GM12891 (cell line): ENCODE measurements around the gene KIRREL2. TPM values are rescaled to one million over a fixed set of nuclear protein-coding genes. Genes with fewer than 3 reads are reported as not detected.

Experiments
- DNase-seq: peaks from one replicate; pipeline ENCODE4 v3.0.0; 2011; ENCODE audit warnings: low spot score; ENCODE audit not compliant: insufficient read length
- FAIRE-seq: peaks from 2 replicates; lab custom pipeline; 2011; peaks lifted over from hg19 to GRCh38; lab: Jason Lieb, UNC
- PAX5 ChIP-seq: IDR thresholded peaks from 2 replicates; pipeline ENCODE4 v1.6.1; 2011; ENCODE audit warnings: low read length, moderate library complexity, mild to moderate bottlenecking; ENCODE audit not compliant: insufficient read depth, severe bottlenecking
- POLR2A ChIP-seq: IDR thresholded peaks from 2 replicates; pipeline ENCODE4 v1.6.1; 2011; ENCODE audit warnings: low read depth, low read length, control low read depth
- POLR2AphosphoS5 ChIP-seq: IDR thresholded peaks from 2 replicates; pipeline ENCODE4 v1.6.1; 2011; ENCODE audit warnings: low read depth, low read length, control low read depth
- POU2F2 ChIP-seq: IDR thresholded peaks from 2 replicates; pipeline ENCODE4 v1.6.1; 2011; ENCODE audit warnings: low read depth, mild to moderate bottlenecking, control low read depth, low read length, moderate library complexity
- SPI1 ChIP-seq: IDR thresholded peaks from 2 replicates; pipeline ENCODE4 v1.6.1; 2011; ENCODE audit warnings: low read depth, low read length, control low read depth
- TAF1 ChIP-seq: IDR thresholded peaks from 2 replicates; pipeline ENCODE4 v1.6.1; 2011; ENCODE audit warnings: low read depth, low read length, control low read depth
- polyA plus RNA-seq: library from polyadenylated mRNA; unstranded; fragments of >200 nt; gene quantifications from one replicate; pipeline ENCODE4 v1.2.1, GENCODE V29; 2012; ENCODE audit warnings: low read depth, missing spikeins, inconsistent platforms; ENCODE audit not compliant: missing spikeins

Gene KIRREL2
- polyA plus RNA-seq, result 0.15 TPM

DNA sequence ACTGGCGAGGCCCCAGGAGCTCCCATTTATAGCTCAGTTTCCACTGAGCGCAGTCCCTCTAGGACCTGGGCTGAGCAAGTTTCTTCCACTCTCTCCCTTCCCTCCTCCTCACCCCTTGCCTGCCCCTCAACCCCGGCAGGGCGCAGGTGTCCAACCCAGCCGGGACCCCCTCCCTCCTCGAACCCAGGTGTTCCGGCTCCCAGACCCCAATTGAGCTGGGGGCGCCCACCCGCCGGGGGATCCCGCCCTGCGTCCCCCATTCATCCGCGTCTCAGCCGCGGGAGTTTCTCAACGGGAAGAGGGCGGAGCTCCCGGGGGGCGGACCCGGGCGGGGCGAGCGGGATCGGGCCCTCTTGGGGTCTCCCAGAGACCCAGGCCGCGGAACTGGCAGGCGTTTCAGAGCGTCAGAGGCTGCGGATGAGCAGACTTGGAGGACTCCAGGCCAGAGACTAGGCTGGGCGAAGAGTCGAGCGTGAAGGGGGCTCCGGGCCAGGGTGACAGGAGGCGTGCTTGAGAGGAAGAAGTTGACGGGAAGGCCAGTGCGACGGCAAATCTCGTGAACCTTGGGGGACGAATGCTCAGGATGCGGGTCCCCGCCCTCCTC lies at the start of gene KIRREL2:
TSS of gene KIRREL2 (plus strand) at position 366 of the 604 bp plus-strand sequence. CDS start at position 575, 209 bp downstream.
- TF ChIP-seq PAX5, result no peak
- no peak for TF ChIP-seq TAF1
- DNase-seq (no peak), FAIRE-seq (no peak)

DNA sequence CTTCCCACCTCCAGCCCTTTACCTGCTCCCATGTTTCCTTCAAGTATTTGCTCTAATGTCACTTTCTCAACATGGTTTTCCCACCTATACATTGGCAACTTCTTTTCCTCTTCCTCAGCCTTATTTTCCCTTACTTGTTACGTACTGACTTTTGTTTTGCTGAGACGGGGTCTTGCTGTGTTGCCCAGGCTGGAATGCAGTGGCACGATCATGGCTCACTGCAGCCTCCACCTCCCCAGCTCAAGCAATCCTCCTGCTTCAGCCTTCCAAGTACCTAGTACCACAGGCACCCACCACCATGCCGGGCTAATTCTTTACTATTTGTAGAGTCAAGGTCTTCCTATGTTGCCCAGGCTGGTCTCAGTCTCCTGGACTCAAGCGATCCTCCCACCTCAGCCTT lies 49.1 kb upstream of the KIRREL2 start:
- FAIRE-seq (no peak), DNase-seq (no peak)
- TF ChIP-seq TAF1, result no peak
- no peak for TF ChIP-seq SPI1

DNA sequence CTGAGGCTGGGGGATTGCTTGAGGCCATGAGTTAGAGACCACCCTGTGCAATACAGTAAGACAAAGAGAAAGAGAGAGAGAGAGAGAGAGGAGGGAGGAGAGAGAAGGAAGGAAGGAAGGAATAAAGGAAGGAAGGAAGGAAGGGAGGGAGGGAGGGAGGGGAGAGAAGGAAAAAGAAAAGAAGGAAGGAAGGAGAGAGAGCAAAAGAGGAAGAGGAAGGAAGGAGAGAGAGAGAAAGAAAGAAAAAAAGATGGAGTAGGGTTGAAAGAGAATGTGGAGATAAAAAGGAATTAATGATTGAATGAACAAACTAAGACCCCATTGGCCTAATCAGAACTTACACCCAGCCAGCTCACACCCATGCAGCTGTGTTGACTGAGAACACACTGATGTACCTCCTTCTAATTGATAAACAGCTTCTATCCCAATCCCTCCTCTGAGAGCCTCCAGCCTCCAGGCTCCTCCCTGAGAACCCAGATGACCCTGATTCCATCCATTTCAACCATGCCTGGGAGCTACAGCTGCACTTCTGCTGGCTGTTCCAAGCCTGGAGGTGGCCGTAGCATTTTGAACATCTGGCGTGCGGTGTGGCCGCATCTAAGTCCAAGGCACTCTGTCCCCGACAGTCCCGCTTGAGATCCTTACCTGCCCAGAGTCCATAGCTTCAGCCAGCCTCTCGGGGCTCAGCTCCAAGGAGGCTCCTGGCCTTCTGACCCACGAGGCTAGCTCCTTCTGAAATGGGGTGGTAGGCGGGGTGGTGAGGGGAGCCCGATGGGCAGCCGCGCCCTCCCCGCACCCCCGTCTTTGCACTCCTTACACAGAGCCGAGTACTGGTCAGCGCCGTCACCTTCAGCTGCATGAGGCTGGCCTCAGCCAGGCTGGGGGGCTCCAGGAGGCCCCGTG lies 45.1 kb upstream of the KIRREL2 start:
- FAIRE-seq (no peak), DNase-seq (no peak)
- no peak for TF ChIP-seq POLR2A

DNA sequence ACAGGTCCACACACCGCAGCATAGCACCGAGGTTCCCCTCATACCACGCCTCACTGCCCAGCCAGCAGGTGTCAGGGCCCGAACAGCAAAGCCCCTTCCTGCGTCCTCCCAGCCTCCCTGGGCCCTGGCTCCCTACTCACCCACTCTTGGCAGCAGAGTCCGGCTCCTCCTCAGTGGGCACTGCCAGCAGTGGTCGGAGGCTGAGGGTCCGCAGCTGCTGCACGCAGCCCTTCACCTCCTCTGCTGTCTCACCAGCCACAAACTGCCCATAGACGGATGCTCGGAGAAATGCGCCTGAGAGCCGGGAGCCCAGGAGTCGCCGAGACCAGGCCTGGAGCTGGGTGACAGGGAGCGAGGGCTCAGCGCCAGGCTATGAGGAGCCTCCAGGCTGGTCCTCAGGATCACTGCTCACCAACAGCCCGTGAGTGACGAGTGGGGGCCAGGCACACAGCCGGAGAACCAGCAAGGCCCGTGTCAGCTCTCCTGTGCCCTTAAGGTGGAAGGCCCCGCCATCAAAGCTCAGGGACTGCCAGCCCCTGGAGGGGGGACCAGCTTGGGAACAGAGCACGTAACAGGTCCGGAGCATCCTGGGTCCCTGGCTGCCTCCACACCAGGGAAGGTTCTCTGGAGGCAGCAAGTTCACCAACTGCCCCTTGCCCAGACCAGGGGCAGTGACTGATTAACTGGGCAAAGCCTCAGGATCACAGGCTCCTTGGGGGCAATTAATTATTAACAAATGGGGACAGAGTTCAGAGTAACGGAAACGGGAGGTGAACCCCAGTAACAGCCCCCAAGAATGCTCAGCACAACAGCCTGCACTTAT lies 44.3 kb upstream of the KIRREL2 start, which contains the start of gene PRODH2:
TSS of gene PRODH2 (minus strand) at position 626 of the 823 bp plus-strand sequence. CDS start at position 586, 40 bp downstream.
- no peak for FAIRE-seq
- DNase-seq, result no peak
- TF ChIP-seq POU2F2 (no peak), POLR2AphosphoS5 (no peak), TAF1 (no peak), POLR2A (no peak), PAX5 (no peak), SPI1 (no peak)

DNA sequence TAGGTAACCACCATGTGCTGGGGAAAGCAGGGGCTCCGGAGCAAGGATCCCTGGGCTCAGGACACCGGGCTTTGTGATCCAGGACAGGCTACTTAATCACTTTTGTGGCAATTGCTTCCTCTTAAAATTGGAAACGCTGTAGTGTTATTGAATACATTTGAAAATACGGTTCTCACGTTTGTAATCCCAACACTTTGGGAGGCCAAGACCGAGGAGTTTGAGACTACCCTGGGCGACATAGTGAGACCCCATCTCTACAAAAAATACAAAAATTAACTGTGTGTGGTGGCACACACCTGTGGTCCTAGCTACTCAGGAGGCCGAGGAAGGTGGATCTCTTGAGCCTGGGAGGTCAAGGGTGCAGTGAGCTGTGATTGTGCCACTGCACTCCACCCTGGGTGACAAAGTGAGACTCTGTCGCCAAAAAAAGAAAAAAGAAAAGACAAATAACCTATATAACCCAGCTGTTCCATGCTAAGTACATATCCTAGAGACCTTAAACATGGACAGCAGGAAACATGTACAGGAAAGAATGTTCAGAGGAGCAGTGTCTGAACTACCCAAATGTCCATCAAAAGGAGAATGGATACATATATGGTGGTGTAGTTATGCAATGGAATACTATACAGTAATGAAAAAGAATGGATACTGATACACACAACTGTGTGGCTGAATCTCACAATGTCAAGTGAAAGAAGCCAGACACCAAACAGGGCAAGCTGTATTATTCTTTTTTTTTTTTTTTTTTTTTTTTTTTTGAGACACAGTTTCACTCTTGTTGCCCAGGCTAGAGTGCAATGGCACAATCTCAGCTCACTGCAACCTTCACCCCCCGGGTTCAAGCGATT lies 43.4 kb upstream of the KIRREL2 start:
- FAIRE-seq (no peak), DNase-seq (no peak)
- TF ChIP-seq POLR2A (no peak), TAF1 (no peak), PAX5 (no peak), SPI1 (no peak), POLR2AphosphoS5 (no peak), POU2F2 (no peak)

DNA sequence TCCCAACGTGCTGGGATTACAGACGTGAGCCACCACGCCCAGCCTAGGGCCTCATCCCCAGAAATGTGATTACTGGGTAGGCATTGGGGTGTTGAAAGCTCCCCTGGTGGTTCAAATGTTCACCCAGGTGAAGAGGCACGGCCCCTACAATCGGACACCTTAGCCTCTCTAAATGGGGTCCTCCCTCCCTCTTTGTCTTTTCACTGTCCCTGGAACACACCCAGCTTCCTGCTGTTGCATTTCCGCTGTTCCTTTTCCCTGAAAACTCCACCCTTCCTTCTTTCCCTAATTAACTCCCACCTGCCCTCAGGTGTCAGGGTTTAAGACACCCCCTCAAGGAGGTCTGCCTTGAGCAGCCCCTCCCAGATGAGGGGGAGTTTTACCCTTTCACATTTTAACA lies 40.4 kb upstream of the KIRREL2 start:
- TF ChIP-seq POLR2A (no peak), SPI1 (no peak), TAF1 (no peak), PAX5 (no peak), POU2F2 (no peak), POLR2AphosphoS5 (no peak)
- FAIRE-seq, result no peak

DNA sequence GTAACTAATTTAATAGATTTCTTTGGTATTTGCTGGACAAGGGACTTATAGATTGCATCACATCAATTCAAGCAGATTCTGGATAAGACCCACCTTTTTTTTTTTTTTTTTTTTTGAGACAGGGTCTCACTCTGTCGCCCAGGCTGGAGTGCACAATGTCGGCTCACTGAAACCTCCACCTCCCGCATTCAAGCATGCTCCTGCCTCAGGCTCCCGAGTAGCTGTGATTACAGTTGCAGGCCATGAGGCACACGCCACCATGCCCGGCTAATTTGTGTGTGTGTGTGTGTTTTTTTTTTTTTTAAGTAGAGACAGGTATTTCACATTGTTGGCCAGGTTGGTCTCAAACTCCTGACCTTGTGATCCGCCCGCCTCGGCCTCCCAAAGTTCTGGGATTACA lies 39.9 kb upstream of the KIRREL2 start:
- TF ChIP-seq POLR2A, result no peak
- TF ChIP-seq TAF1, result no peak
- TF ChIP-seq PAX5, result no peak
- no peak for TF ChIP-seq SPI1
- TF ChIP-seq POU2F2, result no peak
- TF ChIP-seq POLR2AphosphoS5, result no peak
- DNase-seq (no peak), FAIRE-seq (no peak)

More for the DNA sequence above, 40.4 kb upstream of the KIRREL2 start:
- DNase-seq, result no peak

DNA sequence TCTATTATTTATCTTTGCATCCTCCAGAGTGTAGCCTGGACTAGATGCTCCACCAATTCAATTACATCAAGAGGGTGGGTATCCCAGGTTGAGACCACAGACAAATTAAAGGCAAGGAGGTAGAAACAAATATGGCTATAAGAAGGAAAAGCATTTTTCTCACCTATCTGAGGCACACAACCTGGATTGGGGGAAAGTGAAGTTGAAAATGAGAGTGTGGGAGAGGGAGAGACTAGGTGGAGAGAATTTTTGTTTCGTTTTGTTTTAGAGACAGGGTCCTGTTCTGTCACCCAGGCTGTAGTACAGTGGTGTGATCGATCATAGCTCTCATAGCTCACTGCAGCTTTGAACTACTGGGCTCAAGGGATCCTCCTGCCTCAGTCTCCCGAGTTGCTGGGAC lies 38.3 kb upstream of the KIRREL2 start:
- no peak for TF ChIP-seq POLR2AphosphoS5
- no peak for TF ChIP-seq POLR2A
- TF ChIP-seq TAF1, result no peak
- no peak for TF ChIP-seq SPI1
- no peak for TF ChIP-seq PAX5
- TF ChIP-seq POU2F2, result no peak
- FAIRE-seq, result no peak

DNA sequence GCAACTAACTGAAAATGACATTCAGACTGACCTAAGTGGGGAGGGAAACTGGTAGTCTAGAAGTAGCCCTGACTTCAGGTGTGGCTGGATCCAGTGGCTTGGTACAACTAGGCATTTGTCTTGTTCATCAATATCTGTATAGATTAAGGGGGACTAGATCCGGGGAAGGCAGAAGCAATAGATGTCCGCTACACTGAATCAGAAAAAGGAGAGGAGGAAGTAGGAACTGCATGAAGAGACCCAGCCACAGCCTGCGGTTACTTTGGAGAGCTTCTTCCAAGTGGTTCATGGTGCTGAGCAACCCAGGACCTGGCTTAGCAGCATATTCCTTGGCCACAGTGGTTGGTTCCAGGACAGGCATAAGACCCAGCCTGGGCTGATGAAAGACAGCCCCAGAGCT lies 34.1 kb upstream of the KIRREL2 start:
- no peak for DNase-seq
- no peak for TF ChIP-seq POLR2AphosphoS5
- no peak for TF ChIP-seq PAX5
- no peak for TF ChIP-seq POLR2A
- 0 out of 2 replicates have a peak, but pooled peaks have one; percentile 21 for TF ChIP-seq SPI1
- no peak for FAIRE-seq

More for the DNA sequence above, 38.3 kb upstream of the KIRREL2 start:
- no peak for DNase-seq
